Measurements from ENCODE around the gene HOXA9.

The HOXA9 gene

DNA sequence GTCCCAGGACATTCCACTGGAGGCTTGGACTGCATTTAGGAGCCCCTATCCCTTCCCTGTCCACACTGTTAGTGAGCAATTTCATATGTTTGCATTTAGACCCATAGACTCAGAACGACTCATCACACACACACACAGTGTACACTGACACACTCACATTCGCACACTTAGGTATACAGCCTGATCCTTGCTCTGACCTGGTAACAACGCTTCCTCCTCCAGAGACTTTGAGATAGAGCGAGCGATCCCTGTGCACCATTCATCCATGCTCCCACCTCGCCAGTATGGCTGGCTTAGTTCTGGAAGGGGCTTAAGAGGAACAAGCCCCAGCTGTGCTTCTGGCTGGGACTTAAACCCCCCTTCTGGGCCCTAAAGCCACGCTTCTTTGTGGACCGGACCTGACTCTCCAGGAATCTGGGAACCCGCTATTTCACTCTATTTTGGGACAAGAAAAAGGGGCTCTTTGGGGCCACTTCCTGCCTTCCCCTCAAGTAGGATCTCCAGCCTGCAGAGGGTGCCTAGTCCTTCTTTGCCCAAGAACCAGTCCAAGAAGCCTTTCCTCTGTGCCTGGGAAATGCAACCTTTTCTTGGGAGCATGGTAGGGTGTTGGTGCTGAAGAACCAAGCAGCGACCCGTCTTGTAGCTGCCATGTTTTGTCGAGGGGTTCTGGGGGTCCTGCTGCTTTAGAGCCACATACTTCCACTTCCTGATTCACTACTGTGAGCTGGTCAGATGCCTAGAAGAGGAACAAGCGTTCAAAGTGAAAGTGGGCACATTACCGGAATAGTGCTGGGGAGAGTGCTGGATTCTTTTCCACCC, 35.6 kb upstream of the HOXA9 start:
- peak; percentile 76 for DNase-seq

- DNase-seq, result no peak
These were observed 34.8 kb upstream of the HOXA9 start, which contains the start of gene HOXA13 for GRCh38 chr7:27199849-27200760. Gene HOXA13 (minus strand): TSS chr7:27200091. CDS start chr7:27200077, 14 bp downstream.

GRCh38 chr7:27198871-27199801, 33.8 kb upstream of the HOXA9 start:
- no peak for DNase-seq

DNA sequence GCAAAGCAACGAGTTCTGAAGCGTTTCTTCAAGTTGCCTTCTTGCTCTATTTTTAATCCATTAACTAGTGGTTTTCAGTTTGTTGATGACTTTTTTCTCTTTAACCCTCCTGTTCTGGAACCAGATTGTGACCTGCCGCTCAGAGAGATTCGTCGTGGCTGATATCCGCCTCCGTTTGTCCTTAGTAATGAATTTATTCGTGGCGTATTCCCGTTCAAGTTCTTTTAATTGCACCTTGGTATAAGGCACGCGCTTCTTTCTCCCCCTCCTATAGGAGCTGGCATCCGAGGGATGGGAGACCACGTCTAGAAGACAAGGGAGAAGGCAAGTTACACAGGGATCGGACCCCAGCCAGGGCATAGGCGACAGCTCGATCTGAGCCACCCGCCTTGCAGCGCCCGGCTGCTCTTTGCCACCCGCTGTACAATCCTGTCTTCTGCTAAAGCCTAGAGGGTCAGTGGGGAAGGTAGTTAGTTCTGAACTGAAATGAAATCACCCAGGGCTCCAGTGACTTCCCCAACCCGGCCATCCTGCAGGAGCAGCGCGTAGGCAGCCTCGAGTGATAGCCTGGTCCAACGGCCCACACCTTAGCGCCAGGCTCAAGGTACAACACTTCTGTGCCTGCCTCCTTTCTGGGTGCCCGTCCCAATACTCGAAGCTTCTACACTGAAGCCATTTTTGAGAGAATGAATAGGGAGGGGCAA, 33.0 kb upstream of the HOXA9 start:
- DNase-seq, result no peak

DNA sequence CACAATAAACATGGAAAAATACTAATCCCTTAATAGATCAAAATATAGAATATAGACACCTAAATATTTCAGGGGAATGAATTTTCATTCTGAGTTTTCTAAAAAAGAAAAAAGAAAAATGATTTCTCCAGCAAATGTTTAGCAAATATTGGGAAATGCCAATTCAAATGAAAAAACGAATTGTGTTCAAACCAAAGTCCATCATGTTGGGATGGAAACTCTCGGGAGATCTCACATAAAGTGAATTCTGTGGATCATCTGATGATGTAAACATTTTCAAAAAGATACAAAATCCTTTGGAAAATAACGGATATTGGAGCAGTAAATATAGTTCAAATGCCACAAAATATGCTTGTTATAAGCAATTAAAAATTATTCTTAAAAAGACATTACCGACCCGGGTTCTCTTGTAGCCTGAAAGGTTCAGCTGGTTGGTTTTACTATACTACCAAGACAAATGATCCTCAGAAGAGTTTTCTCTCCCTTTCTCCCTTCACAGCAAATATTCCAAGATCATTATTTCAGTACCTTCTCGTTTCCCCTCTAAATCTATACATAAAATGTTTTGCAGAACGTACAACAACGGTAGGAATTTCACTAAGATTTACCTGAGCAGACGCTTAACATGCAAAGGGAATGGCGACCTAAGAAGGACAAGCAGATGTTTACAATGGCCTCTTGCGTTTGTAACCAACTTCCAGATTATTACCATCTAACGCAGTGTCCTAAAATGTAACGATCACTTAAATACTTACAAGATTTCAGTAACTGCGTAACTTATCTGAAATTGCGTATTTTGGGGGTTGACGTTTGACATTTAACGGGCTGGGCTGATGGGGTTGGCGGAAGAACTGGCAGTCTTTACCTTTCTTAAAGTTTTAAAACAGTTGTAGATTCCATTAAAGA, 32.1 kb upstream of the HOXA9 start:
- DNase-seq, result no peak

- peak; percentile 77 for DNase-seq
These were observed 31.0 kb upstream of the HOXA9 start for GRCh38 chr7:27196287-27196767.

DNA sequence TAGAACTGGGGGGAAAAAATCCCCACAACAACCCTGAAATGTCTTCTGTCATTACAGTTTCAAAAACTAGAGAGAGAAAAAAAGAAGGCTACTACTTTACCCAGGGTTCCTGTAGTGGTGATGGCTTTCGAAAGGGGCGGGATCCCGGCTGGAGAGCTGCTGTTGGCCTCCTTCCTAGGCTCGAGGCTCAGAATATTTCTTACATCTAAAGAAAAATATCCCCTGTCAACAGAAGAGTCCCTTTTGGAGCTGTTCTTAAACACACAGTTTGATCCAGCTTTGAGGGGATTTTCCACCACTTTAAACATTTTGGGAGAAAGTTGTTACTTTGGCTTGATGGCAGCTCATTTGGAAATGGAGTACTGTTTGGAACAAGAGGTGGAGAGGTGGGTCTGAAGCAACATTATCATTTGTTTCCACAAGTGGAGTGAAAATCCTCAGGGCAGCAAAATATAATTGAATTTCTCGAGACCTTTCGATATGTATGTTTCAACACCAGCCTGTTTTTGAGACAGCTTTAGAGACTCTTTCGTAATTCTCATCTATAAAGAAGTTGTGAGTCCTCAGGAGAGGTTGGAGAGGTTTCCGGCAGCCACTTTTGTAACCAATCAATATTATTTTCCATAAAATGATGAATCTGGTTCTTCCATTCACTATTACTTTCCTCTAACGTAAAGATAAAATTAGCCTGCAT, 29.5 kb upstream of the HOXA9 start:
- no peak for DNase-seq

DNA sequence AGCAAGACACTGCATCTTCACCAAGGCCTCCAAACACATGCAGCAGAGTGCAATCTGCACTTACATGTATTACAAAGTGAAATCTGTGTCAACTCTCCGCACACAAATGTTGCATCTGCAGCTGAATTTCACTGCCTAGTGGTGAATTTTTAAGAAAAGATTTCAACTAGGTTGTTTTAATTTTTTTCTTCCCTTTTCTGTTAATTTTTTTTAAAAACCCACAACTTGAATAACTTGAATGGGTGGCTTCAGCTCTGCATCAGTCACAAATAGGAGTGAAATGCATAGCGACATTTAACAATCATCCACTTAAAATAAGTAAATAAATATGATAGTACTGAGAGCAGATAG, 28.6 kb upstream of the HOXA9 start:
- DNase-seq, result no peak

- DNase-seq, result no peak
These were observed 28.1 kb upstream of the HOXA9 start for GRCh38 chr7:27193335-27194001.

GRCh38 chr7:27192546-27193334, 27.4 kb upstream of the HOXA9 start:
- DNase-seq, result peak; percentile 67

- DNase-seq, result no peak
These were observed 26.7 kb upstream of the HOXA9 start for GRCh38 chr7:27191833-27192545.

DNA sequence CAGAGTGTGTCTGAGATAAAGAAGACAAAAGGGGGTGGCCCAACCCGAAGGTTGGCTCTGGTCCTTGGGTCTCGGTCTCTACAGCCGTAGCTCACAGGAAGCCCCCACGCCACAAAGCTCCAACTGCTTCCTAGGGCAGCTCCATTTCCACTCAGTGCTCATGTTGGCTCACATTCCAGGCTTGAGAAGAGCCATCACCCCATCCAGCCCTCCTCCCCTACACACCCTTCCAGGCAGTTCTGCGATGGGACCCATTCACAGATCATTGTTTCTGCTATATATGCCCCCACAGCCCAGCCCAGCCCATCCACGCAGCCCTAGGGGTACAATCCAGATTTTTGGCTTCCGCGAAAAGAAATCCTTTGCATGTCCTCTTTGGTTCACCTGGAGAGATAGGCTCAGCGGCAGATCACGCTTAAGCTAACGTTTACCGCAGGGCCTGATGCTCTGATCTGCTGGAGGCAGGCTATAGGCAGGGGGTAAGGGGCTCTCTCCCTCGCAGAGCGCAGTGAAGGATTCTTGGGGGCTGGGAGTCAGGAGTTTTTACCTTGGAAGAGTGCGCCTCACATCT, 25.9 kb upstream of the HOXA9 start:
- no peak for DNase-seq

DNA sequence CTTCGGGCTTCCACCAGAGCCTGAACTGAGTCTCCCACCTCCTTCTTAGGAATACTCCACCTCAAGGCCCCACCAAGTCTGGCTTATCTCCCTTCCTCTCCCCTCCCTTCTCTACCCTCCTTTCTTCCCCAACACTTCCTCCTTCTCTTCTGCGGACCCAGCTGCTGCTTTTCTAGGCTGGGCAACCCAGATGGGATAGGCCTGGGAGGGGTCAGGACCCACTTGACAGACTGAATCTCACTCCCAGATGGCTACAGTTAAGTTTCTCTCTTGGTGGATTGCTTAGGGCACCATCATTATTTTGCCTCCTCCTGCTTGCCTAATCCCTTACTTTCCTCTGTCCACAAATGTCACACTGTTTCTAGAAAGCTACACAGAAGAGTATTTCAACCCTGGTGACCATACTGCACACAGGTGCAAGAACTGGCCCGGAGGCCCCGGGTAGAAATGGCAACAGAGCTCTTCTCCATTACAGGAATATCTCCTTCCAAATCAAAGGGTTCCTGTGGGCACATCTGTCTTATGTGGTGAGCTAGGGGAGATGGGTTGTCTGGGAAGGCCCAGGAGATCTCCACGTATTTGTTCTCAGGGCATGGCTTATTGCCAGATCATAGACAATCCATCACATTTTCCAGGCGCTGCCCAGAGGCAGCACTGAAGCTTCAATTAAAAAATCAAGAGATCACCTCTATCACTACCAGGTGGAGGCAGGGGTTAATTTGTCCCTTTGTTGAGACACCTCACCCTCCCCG, 24.8 kb upstream of the HOXA9 start:
- no peak for DNase-seq

- DNase-seq, result no peak
These were observed 24.1 kb upstream of the HOXA9 start for GRCh38 chr7:27189295-27189996.

GRCh38 chr7:27188386-27189294, 23.3 kb upstream of the HOXA9 start:
- DNase-seq, result no peak
